A204.1 (cell line): ENCODE results near the gene GOLGA6L4.
"Not testable (repeated sequence)": the region's sequence is repeated elsewhere in the genome, so short reads cannot be mapped to it uniquely, and the experiment has no call there.

Experiments
- FAIRE-seq: peaks from 2 replicates; lab custom pipeline; 2012; peaks lifted over from hg19 to GRCh38; lab: Jason Lieb, UNC

The GOLGA6L4 gene, protein sequence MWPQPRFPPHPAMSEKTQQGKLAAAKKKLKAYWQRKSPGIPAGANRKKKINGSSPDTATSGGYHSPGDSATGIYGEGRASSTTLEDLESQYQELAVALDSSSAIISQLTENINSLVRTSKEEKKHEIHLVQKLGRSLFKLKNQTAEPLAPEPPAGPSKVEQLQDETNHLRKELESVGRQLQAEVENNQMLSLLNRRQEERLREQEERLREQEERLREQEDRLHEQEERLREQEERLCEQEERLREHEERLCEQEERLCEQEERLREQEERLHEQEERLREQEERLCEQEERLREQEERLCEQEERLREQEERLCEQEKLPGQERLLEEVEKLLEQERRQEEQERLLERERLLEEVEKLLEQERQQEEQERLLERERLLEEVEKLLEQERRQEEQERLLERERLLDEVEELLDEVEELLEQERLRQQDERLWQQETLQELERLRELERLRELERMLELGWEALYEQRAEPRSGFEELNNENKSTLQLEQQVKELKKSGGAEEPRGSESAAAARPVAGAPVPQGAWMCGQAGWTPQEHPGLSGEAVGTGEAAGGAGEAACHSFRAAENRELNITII

DNA sequence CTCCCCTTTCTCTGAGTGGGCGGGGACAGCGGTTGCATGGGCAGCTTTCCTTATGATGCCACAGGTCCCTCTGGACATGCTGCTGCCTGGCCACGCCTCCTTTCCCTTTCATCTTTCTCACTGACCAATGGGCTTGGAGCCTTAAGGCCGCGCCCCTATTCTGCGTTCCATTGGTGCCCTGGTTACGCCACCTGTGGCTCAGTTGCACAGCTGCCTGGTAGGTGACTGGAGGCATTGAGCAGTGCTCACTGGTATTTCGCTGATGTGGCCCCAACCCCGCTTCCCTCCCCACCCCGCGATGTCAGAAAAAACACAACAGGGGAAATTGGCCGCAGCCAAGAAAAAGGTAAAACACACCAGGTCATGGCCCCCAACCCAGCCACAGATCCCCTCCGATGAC, at the start of gene GOLGA6L4:
Gene GOLGA6L4, plus strand, starts transcription at position 201 of the 400 bp plus-strand sequence. Its CDS starts 62 bp downstream, at position 263.
- FAIRE-seq, result not testable (repeated sequence)

DNA sequence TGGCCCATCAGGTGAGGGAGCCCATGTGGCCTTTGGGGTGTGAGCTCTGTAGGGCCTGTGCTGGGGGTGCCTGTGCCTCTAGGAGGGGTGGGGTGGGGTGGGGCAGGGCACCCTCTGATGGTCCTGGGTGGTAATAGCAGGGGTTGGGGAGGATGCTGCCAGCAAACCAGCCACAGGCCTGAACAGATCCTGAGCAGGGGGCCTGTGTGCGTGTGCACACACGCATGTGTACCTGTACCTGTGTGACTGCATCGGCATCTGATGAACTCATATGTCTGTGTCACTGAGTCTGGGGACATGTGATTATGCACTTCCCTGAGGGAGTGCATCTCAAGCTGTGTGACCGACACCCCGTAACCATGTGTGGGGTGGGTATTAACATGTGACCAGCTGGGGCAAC, 42.6 kb upstream of the GOLGA6L4 start:
- not testable (repeated sequence) for FAIRE-seq

DNA sequence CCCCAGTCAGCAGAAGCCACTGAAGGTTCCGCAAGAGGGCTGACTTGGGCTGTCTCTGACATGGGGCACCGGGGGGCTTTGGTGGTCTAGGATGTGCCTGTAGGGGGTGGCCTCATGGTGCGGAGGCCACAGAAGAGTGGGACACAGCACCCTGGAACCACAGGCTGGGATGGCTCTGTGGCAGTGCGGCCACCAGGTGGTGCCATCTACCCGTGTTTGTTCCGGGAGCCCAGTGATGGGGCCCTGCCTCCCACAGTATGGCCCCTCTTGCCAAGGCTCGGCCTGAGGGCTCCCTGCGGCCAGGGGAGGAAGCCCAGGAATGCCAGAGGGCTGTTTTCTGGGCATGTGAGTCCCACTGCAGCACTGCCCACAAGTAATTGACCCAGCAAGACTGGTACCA, 40.0 kb upstream of the GOLGA6L4 start:
- FAIRE-seq, result not testable (repeated sequence)

DNA sequence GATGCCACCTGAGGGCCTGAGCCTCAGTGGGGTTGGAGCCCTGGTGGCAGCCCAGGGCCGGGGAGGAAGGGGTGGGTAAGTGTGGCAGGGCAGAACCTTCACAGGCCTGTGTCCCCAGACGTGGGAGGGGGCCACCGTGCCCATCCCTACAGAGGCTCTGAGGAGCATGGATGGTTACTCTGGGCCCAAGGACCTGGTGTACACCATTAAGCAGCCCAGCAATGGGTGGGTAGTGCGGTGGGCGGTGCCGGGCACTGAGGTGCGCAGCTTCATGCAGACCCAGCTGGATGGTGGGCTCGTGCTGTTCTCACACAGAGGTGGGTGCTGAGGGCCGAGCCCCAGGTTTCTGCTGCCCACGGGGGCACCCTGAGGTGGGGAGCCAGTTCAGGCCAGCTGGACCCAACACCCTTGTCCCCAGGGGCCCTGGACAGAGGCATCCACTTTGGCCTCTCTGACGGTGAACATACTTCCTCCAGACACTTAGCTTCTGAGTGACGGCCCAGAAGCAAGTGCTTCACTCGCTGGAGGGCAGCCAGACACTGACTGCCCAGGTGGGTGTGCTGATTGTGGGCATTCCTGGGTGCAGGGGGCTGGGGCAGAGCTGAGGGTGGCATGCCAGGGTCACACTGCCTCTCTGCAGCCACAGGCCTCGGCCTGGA, 38.9 kb upstream of the GOLGA6L4 start:
- not testable (repeated sequence) for FAIRE-seq

DNA sequence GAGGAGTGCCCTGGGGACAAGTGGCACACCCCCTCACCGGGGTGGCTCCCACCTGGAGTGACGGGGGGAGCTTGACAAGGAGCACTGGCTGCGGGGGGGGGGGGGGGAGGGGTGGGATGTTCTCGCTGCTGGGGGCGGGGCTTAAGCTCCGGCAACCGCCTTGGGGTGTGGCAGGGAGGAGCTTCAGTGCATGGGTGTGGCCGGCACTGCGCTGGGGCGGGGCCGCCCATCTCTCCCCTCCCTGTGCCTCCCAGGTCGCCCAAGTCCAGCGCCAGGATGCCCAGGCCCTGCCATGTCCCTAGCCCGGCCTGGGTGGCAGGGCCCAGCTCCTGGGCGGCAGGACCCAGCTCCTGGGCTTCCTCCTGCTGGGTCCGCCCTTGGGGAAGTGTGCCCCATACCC, 35.7 kb upstream of the GOLGA6L4 start:
- FAIRE-seq, result not testable (repeated sequence)

DNA sequence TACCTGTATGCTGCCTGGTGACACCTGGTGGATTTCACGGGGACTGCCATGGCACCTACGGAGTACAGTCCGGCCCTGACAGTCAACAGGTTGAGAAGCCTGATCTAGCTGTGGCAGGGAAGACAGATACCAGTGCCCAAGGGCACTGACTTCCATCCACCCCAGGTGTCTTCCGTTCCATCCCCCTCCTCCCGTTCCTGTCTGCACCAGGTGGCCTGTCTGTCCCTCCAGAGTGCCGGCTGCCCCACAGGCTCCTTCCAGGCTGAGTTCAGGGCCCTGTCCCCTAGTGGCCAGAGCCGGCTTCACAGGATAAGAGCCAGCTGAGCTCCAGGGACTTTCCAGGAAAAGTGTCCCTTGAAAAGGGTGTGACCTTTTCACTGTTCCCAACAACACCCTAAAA, 10.9 kb downstream of the GOLGA6L4 start:
- FAIRE-seq, result not testable (repeated sequence)
